OCI-LY7 (cell line): Measurements from ENCODE around the gene SNAI3. TPM values are rescaled to one million over a fixed set of nuclear protein-coding genes. Genes with fewer than 3 reads are reported as not detected.

Source experiments
- BruUV-seq: library from RNA; stranded (reverse); fragments of 400-500 nt; replicated peaks from 2 replicates; lab custom pipeline; 2021; lab: Mats Ljungman, UMichigan
- CTCF ChIA-PET: fragments of 300-600 bp; sonication (Branson Sonifier 250); formaldehyde crosslinking; loops from one replicate; lab custom pipeline; 2022; ENCODE audit warnings: antibody characterized with exemption; ENCODE audit not compliant: unreplicated experiment; lab: Charles Lee
- POLR2A ChIA-PET: fragments of 300-600 bp; sonication (Branson Sonifier 250); formaldehyde crosslinking; loops from one replicate; lab custom pipeline; 2022; ENCODE audit warnings: antibody characterized with exemption; lab: Charles Lee
- DNase-seq: peaks from one replicate; pipeline ENCODE4 v3.0.0-alpha.2; 2015; ENCODE audit warnings: low spot score
- H2AFZ ChIP-seq: fragments of 200-600 bp; sonication (generic), shearing (Covaris generic); 2 replicates; pipeline ENCODE4 v1.6.1; 2014; ENCODE audit warnings: mild to moderate bottlenecking, antibody characterized with exemption, low read length, moderate library complexity
- H3K27ac ChIP-seq: fragments of 200-600 bp; sonication (generic); 2 replicates; pipeline ENCODE4 v1.5.1; 2014; ENCODE audit warnings: mixed run types, low read depth, mild to moderate bottlenecking, moderate library complexity, low read length, inconsistent platforms; ENCODE audit not compliant: poor library complexity, severe bottlenecking
- H3K36me3 ChIP-seq: fragments of 200-600 bp; sonication (generic); 2 replicates; pipeline ENCODE4 v1.6.1; 2014; ENCODE audit warnings: mild to moderate bottlenecking, antibody characterized with exemption, low read length, moderate library complexity, mixed read lengths; ENCODE audit not compliant: insufficient read depth
- H3K4me1 ChIP-seq: fragments of 200-600 bp; sonication (generic); 2 replicates; pipeline ENCODE4 v1.5.1; 2014; ENCODE audit warnings: mild to moderate bottlenecking, low read length; ENCODE audit not compliant: insufficient read depth, poor library complexity, severe bottlenecking
- H3K4me2 ChIP-seq: fragments of 200-600 bp; sonication (generic); 2 replicates; pipeline ENCODE4 v1.6.1; 2014; ENCODE audit warnings: mild to moderate bottlenecking, low read length
- H3K4me3 ChIP-seq: fragments of 200-600 bp; sonication (generic); 2 replicates; pipeline ENCODE4 v1.5.1; 2014; ENCODE audit warnings: mild to moderate bottlenecking, low read depth, low read length; ENCODE audit not compliant: poor library complexity, severe bottlenecking
- H3K79me2 ChIP-seq: fragments of 200-600 bp; sonication (generic); 2 replicates; pipeline ENCODE4 v1.6.1; 2016; ENCODE audit warnings: low read depth, mild to moderate bottlenecking, low read length, moderate library complexity, mixed read lengths; ENCODE audit not compliant: insufficient read depth
- H3K9me2 ChIP-seq: fragments of 200-600 bp; sonication (generic); 2 replicates; pipeline ENCODE4 v1.6.1; 2016; ENCODE audit warnings: mild to moderate bottlenecking, low read length, mixed read lengths; ENCODE audit not compliant: insufficient read depth
- H3K9me3 ChIP-seq: fragments of 200-600 bp; sonication (generic); 2 replicates; pipeline ENCODE4 v1.6.1; 2014; ENCODE audit warnings: mild to moderate bottlenecking, mixed run types, low read length, mixed read lengths
- H4K20me1 ChIP-seq: fragments of 200-600 bp; sonication (generic); 2 replicates; pipeline ENCODE4 v1.6.1; 2014; ENCODE audit warnings: mild to moderate bottlenecking, antibody characterized with exemption, low read length, moderate library complexity, mixed read lengths; ENCODE audit not compliant: insufficient read depth
- CTCF ChIP-seq: fragments of 200-600 bp; sonication (generic); conservative IDR thresholded peaks from 2 replicates; pipeline ENCODE4 v1.5.1; 2014; ENCODE audit warnings: mild to moderate bottlenecking, antibody characterized with exemption, low read length, moderate library complexity, mixed read lengths
- EZH2phosphoT487 ChIP-seq: fragments of 200-600 bp; sonication (generic); IDR thresholded peaks from 2 replicates; pipeline ENCODE4 v1.6.1; 2018; ENCODE audit warnings: low read depth, borderline replicate concordance, mild to moderate bottlenecking, mixed run types, antibody characterized with exemption, low read length, moderate library complexity, mixed read lengths
- intact Hi-C: fragments of 100-400 bp; cut with micrococcal nuclease; formaldehyde crosslinking; loops from one replicate; pipeline ENCODE4 v1.10.0; 2022; ENCODE audit not compliant: unreplicated experiment
- total RNA-seq, 2 experiments: library from RNA; depleted of rRNA in 1 of 2; stranded (reverse); fragments of >200 nt in 1 of 2; shearing (Covaris generic) in 1 of 2; gene quantifications; 2 replicates each; pipeline ENCODE4 v1.2.3, GENCODE V29; 2014 to 2022

Gene SNAI3
- total RNA-seq, 2 experiments from 2014 or later, result 3.1 to 3.3 TPM

DNA sequence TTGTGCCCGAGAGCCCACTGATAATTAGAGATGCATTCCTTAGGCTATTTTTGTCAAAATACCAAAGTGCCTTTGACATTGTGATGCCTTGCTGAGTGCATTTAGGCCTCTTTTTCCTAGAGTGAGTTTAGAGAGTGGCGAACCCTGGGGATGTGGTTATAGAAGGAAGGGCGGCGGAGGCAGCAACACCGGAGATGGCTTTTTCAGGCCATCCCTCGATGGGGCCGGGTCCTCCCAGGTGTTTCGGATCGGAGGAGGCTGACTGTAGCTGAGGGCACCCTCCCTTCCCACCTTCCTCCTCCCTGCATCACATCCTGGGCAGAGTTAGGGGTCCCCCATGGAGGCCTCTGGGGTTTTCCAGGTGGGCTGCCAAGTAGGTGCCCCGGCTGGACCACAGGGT, 6.6 kb upstream of the SNAI3 start:
- no peak overlapping the region for H3K4me3 ChIP-seq
- intact Hi-C loops, result no loop called here
- no peak for DNase-seq
- peaks cover 3% of the 10 kb centered on the region; the same call in 1 of the 2 replicates for H3K36me3 ChIP-seq
- TF ChIP-seq EZH2phosphoT487, result no peak
- no peak for TF ChIP-seq CTCF
- H4K20me1 ChIP-seq, result no peaks in the 10 kb centered on the region
- H3K27ac ChIP-seq, result no peak overlapping the region
- no peak overlapping the region for H3K4me2 ChIP-seq
- ChIA-PET CTCF (interaction anchor here (0.5 kb wide), 1 partner anchor 405 kb away, joined by 3 read pairs; no protein-coding TSS in a partner anchor), POLR2A (no interaction called here)
- no peaks in the 10 kb centered on the region for H3K9me3 ChIP-seq
- H3K9me2 ChIP-seq, result no peaks in the 10 kb centered on the region
- H3K4me1 ChIP-seq, result peaks cover 20% of the 10 kb centered on the region
- H2AFZ ChIP-seq, result no peak overlapping the region
- BruUV-seq, result no TSS peak
- no peaks in the 10 kb centered on the region for H3K79me2 ChIP-seq

DNA sequence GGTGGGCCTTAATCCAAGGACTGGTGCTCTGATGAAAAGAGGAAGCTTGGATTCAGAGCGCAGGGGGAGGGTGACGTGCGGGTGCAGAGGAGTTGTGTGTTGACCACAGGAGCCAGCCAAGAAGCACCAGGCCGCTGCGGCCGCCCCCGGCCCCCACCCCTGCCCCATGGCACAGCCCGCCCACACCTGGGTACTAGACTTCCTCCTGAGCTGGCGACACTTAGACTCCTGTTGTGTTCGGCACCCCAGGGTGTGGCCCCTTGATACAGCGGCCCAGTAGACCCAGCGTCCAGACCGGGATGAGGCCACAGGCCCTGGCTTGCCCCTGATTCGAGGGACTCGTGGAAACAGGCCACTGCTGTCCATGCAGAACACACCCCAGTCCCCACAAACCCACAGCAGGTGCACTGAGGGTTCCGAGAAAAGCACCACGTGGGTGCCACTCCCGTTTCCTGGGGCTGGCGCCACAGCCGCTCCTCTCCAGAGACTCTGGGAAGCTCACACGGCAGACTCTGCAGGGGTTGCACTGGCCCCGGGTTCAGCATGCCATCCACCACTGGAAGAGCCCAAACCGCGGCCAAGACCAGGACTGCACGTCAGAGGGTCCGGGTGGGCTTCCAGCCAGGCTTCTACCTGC, 5.7 kb upstream of the SNAI3 start:
- Histone ChIP-seq H3K9me2 (no peaks in the 10 kb centered on the region), H3K36me3 (no peaks in the 10 kb centered on the region), H3K4me3 (no peak overlapping the region), H3K9me3 (no peaks in the 10 kb centered on the region), H3K27ac (no peak overlapping the region), H3K79me2 (no peaks in the 10 kb centered on the region), H4K20me1 (no peaks in the 10 kb centered on the region), H2AFZ (no peak overlapping the region), H3K4me1 (peaks cover 22% of the 10 kb centered on the region), H3K4me2 (no peak overlapping the region)
- POLR2A ChIA-PET, result no interaction called here
- TF ChIP-seq EZH2phosphoT487 (no peak), CTCF (no peak)
- no peak for DNase-seq
- intact Hi-C loops, result no loop called here
- no TSS peak for BruUV-seq
- CTCF ChIA-PET, result no interaction called here

DNA sequence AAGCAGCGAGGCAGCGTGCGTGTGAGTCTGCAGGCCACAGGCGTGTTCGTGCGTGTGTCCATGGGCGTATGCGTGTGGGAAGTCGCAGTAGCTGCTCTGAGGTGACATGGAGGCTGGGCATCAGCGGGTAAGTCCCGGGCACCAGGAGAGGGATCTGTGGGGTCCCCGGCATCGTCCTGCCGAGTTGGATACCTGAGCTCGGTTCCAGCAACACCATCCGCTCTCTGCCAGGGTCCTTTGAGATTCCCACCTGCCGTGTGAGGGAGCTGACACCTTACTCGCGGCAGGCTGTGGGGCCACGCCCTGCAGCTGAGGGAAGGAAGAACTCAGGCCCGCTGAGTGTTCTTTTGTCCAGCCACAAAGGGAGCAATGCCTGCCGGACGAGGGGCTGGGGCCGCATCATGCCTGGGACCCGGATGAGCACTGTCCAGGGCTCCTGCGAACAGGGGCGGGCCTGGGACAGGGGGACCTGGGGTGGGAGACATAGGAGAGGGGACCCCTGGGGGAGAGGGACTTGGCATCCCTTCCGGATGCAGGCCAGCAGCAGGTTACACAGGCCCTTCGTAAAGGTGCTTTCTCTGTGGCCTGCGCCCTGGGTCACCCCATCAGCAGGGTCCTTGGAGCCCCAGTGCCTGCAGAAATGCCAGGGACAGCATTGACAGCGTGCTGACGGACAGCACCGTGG, 5.0 kb upstream of the SNAI3 start:
- DNase-seq, result no peak
- H3K36me3 ChIP-seq, result no peaks in the 10 kb centered on the region
- H4K20me1 ChIP-seq, result no peaks in the 10 kb centered on the region
- peaks cover 27% of the 10 kb centered on the region for H3K4me1 ChIP-seq
- no peak overlapping the region for H3K4me2 ChIP-seq
- intact Hi-C loops, result no loop called here
- no peaks in the 10 kb centered on the region for H3K79me2 ChIP-seq
- no peaks in the 10 kb centered on the region for H3K9me3 ChIP-seq
- ChIA-PET POLR2A (no interaction called here), CTCF (no interaction called here)
- no peak for TF ChIP-seq CTCF
- no peak for TF ChIP-seq EZH2phosphoT487
- BruUV-seq, result no TSS peak
- H2AFZ ChIP-seq, result no peak overlapping the region
- H3K27ac ChIP-seq, result no peak overlapping the region
- H3K9me2 ChIP-seq, result no peaks in the 10 kb centered on the region
- no peak overlapping the region for H3K4me3 ChIP-seq
